Measurements from ENCODE around the gene LGR6.

The LGR6 gene

DNA sequence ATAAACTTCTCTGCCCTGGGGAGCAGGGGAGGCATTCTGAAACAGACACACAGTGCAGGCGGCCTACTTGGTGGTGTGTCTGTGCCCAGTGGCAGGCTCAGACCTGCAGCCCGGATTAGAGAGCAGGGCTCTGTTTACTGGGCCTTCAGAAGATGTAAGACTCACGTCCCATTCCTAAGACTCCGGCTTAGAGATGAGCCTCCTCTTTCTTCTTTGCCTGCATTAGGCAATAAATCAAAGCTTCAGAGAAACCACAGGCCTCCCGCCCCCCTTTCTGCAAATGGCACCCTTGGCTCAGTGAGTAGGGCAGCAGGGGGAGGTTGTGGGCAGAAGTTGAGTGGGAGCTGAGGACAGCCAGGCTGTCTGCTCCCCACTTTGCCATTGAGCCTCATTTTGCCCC is 35.8 kb downstream of the LGR6 start:
- ChIA-PET POLR2A (no interaction called here), CTCF (interaction anchor here (0.7 to 2.3 kb wide), 2 partner anchors 15 to 80 kb away, joined by 6 read pairs; no protein-coding TSS in a partner anchor)
- H3K9me3 ChIP-seq (ENCODE audit: control insufficient read depth, insufficient read depth, low read depth, low read length), result no peaks in the 10 kb centered on the region
- TF ChIP-seq, protein P1, sequence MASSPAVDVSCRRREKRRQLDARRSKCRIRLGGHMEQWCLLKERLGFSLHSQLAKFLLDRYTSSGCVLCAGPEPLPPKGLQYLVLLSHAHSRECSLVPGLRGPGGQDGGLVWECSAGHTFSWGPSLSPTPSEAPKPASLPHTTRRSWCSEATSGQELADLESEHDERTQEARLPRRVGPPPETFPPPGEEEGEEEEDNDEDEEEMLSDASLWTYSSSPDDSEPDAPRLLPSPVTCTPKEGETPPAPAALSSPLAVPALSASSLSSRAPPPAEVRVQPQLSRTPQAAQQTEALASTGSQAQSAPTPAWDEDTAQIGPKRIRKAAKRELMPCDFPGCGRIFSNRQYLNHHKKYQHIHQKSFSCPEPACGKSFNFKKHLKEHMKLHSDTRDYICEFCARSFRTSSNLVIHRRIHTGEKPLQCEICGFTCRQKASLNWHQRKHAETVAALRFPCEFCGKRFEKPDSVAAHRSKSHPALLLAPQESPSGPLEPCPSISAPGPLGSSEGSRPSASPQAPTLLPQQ (tag by site-specific recombination; IDR thresholded peaks at IDR 0.05), result no peak
- TF ChIP-seq ZNF366 (tag by site-specific recombination; conservative IDR thresholded peaks at IDR 0.05), result no peak
- peak; percentile 73 for TF ChIP-seq ZFHX2 (tag by site-specific recombination; conservative IDR thresholded peaks at IDR 0.05)
- TF ChIP-seq EGR2 (tag by site-specific recombination; IDR thresholded peaks at IDR 0.05; ENCODE audit: low read depth), result peak; percentile 74
- H3K27ac ChIP-seq (ENCODE audit: extremely low read depth, low read depth, low read length), result no peak overlapping the region
- no peaks in the 10 kb centered on the region for H3K4me1 ChIP-seq (ENCODE audit: control insufficient read depth, insufficient read depth, low read length)
- no peak overlapping the region for H3K4me3 ChIP-seq (ENCODE audit: low read depth, low read length)
- H3K36me3 ChIP-seq (ENCODE audit: control insufficient read depth in 2 of 2, insufficient read depth in 1 of 2, low read length in 2 of 2), result no peaks in the 10 kb centered on the region

DNA sequence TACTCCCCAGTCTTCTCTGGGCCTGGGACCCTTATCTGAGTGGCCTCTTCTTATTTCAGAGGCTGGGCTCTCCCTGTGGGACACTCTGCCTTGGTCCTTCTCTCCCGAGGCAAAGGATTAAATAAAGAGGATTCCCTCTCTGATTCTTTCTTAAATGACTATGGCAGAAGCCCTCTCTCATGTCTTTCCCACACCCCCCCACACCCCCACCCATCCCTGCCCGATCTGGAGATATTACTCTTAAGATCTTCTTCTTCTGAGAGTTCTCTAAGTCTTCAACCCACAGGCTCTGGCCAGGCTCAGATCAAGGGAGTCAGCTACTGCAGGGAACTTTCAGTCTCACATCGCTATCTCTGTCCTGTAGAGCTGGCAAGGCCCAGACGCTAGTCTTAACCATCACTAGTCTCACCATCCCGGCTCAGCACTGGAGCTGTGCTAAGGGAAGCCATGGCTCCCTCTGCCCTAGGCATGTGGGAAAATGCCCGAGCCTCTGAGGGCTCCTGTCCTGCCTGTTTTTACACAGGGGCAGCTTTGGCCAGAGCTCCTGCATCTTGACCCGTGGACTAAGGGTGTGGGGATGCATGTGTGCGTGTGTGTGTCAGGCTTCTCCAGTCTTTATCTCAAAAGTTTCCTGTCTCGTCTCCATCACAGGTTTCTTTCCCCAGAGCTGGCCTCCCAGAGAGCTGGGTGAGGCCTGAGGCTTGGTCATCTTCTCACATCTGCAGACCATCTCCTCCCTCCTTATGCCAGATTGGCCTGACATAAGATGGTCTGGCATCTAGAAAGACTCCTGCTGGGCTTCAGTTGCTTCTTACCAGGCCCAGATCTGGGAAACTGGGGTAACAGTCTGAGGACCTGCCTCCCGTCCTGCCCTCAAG is 36.7 kb downstream of the LGR6 start:
- POLR2A ChIA-PET, result no interaction called here
- no peaks in the 10 kb centered on the region for H3K9me3 ChIP-seq (ENCODE audit: control insufficient read depth, insufficient read depth, low read depth, low read length)
- no peaks in the 10 kb centered on the region for H3K4me1 ChIP-seq (ENCODE audit: control insufficient read depth, insufficient read depth, low read length)
- H3K36me3 ChIP-seq (ENCODE audit: control insufficient read depth in 2 of 2, insufficient read depth in 1 of 2, low read length in 2 of 2), result no peaks in the 10 kb centered on the region
- TF ChIP-seq BCL11A (tag by site-specific recombination; IDR thresholded peaks at IDR 0.05; ENCODE audit: low read depth) (no peak), ZBTB17 (tag by site-specific recombination; IDR thresholded peaks at IDR 0.05) (no peak), ZNF239 (tag by site-specific recombination; IDR thresholded peaks at IDR 0.05) (no peak), HOXA7 (CRISPR knock-in tag; IDR thresholded peaks at IDR 0.05; ENCODE audit: borderline replicate concordance) (no peak), MYNN (tag by site-specific recombination; IDR thresholded peaks at IDR 0.05; ENCODE audit: borderline replicate concordance) (no peak), ZBTB20 (tag by site-specific recombination; IDR thresholded peaks at IDR 0.05) (no peak), KLF8 (tag by site-specific recombination; IDR thresholded peaks at IDR 0.05) (no peak), ZNF394 (tag by site-specific recombination; IDR thresholded peaks at IDR 0.05; ENCODE audit: borderline replicate concordance) (no peak)
- CTCF ChIA-PET, result interaction anchor here (0.6 to 2.3 kb wide), 3 partner anchors 8 to 45 kb away, joined by 3 to 6 read pairs (median 4); no protein-coding TSS in a partner anchor
- H3K4me3 ChIP-seq (ENCODE audit: low read depth, low read length), result no peak overlapping the region
- H3K27ac ChIP-seq (ENCODE audit: extremely low read depth, low read depth, low read length), result no peak overlapping the region

DNA sequence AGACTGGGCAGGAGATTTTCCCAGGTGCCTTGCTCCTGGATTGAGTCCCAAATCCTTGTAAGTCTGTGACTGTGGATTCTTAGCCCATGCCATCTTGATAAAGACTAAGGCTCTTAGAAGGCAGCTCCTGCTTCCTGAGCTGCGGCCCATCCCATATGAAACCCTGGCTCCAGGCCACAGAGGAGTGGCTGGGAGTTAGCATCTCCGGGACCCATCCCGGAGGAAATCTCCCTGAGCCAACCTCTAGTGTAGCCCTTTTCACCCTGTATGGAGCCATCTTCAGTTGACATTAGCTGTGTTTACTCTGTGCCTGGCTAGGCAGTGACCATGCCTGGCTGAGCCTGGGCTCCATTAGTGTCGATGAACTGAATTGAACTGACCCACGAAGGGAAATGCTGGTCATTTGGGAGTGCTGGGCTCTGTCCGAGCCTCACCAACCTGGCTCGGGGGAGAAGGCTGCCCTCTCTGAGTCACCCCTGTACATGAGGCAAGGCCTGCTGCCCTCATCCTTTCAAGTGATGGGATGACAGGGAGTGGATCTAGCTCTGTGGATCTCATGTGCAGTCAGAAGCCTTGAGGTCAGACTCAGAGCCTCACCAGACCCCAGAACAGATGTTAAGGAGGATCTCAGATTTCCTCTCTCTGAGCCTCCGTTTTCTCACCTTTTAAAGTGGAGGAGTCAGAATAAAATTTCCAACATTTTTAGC is 37.5 kb downstream of the LGR6 start:
- H3K9me3 ChIP-seq (ENCODE audit: control insufficient read depth, insufficient read depth, low read depth, low read length), result no peaks in the 10 kb centered on the region
- ChIA-PET CTCF (interaction anchor here (1.2 to 2.3 kb wide), 2 partner anchors 11 to 17 kb away, joined by 3 to 6 read pairs; no protein-coding TSS in a partner anchor), POLR2A (no interaction called here)
- no peaks in the 10 kb centered on the region for H3K4me1 ChIP-seq (ENCODE audit: control insufficient read depth, insufficient read depth, low read length)
- H3K4me3 ChIP-seq (ENCODE audit: low read depth, low read length), result no peak overlapping the region
- no peak overlapping the region for H3K27ac ChIP-seq (ENCODE audit: extremely low read depth, low read depth, low read length)
- H3K36me3 ChIP-seq (ENCODE audit: control insufficient read depth in 2 of 2, insufficient read depth in 1 of 2, low read length in 2 of 2), result no peaks in the 10 kb centered on the region
- TF ChIP-seq, protein P2, sequence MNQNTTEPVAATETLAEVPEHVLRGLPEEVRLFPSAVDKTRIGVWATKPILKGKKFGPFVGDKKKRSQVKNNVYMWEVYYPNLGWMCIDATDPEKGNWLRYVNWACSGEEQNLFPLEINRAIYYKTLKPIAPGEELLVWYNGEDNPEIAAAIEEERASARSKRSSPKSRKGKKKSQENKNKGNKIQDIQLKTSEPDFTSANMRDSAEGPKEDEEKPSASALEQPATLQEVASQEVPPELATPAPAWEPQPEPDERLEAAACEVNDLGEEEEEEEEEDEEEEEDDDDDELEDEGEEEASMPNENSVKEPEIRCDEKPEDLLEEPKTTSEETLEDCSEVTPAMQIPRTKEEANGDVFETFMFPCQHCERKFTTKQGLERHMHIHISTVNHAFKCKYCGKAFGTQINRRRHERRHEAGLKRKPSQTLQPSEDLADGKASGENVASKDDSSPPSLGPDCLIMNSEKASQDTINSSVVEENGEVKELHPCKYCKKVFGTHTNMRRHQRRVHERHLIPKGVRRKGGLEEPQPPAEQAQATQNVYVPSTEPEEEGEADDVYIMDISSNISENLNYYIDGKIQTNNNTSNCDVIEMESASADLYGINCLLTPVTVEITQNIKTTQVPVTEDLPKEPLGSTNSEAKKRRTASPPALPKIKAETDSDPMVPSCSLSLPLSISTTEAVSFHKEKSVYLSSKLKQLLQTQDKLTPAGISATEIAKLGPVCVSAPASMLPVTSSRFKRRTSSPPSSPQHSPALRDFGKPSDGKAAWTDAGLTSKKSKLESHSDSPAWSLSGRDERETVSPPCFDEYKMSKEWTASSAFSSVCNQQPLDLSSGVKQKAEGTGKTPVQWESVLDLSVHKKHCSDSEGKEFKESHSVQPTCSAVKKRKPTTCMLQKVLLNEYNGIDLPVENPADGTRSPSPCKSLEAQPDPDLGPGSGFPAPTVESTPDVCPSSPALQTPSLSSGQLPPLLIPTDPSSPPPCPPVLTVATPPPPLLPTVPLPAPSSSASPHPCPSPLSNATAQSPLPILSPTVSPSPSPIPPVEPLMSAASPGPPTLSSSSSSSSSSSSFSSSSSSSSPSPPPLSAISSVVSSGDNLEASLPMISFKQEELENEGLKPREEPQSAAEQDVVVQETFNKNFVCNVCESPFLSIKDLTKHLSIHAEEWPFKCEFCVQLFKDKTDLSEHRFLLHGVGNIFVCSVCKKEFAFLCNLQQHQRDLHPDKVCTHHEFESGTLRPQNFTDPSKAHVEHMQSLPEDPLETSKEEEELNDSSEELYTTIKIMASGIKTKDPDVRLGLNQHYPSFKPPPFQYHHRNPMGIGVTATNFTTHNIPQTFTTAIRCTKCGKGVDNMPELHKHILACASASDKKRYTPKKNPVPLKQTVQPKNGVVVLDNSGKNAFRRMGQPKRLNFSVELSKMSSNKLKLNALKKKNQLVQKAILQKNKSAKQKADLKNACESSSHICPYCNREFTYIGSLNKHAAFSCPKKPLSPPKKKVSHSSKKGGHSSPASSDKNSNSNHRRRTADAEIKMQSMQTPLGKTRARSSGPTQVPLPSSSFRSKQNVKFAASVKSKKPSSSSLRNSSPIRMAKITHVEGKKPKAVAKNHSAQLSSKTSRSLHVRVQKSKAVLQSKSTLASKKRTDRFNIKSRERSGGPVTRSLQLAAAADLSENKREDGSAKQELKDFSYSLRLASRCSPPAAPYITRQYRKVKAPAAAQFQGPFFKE (tag by site-specific recombination; IDR thresholded peaks at IDR 0.05; ENCODE audit: borderline replicate concordance), result no peak
- no peak for TF ChIP-seq ZNF473 (tag by site-specific recombination; IDR thresholded peaks at IDR 0.05)
- TF ChIP-seq, protein P3, sequence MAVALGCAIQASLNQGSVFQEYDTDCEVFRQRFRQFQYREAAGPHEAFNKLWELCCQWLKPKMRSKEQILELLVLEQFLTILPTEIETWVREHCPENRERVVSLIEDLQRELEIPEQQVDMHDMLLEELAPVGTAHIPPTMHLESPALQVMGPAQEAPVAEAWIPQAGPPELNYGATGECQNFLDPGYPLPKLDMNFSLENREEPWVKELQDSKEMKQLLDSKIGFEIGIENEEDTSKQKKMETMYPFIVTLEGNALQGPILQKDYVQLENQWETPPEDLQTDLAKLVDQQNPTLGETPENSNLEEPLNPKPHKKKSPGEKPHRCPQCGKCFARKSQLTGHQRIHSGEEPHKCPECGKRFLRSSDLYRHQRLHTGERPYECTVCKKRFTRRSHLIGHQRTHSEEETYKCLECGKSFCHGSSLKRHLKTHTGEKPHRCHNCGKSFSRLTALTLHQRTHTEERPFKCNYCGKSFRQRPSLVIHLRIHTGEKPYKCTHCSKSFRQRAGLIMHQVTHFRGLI (tag by site-specific recombination; IDR thresholded peaks at IDR 0.05), result no peak
- TF ChIP-seq ZNF791 (tag by site-specific recombination; IDR thresholded peaks at IDR 0.05), result no peak
- TF ChIP-seq ZSCAN30 (tag by site-specific recombination; IDR thresholded peaks at IDR 0.05), result no peak
- TF ChIP-seq, protein P4, sequence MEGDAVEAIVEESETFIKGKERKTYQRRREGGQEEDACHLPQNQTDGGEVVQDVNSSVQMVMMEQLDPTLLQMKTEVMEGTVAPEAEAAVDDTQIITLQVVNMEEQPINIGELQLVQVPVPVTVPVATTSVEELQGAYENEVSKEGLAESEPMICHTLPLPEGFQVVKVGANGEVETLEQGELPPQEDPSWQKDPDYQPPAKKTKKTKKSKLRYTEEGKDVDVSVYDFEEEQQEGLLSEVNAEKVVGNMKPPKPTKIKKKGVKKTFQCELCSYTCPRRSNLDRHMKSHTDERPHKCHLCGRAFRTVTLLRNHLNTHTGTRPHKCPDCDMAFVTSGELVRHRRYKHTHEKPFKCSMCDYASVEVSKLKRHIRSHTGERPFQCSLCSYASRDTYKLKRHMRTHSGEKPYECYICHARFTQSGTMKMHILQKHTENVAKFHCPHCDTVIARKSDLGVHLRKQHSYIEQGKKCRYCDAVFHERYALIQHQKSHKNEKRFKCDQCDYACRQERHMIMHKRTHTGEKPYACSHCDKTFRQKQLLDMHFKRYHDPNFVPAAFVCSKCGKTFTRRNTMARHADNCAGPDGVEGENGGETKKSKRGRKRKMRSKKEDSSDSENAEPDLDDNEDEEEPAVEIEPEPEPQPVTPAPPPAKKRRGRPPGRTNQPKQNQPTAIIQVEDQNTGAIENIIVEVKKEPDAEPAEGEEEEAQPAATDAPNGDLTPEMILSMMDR (tag by site-specific recombination; IDR thresholded peaks at IDR 0.05), result no peak
